ENCODE data around the gene ITPKB. TPM values are rescaled to one million over a fixed set of nuclear protein-coding genes. Genes with fewer than 3 reads are reported as not detected.

ITPKB gene
- total RNA-seq, 1 experiment from 2014 or later, result 19.0 TPM

DNA sequence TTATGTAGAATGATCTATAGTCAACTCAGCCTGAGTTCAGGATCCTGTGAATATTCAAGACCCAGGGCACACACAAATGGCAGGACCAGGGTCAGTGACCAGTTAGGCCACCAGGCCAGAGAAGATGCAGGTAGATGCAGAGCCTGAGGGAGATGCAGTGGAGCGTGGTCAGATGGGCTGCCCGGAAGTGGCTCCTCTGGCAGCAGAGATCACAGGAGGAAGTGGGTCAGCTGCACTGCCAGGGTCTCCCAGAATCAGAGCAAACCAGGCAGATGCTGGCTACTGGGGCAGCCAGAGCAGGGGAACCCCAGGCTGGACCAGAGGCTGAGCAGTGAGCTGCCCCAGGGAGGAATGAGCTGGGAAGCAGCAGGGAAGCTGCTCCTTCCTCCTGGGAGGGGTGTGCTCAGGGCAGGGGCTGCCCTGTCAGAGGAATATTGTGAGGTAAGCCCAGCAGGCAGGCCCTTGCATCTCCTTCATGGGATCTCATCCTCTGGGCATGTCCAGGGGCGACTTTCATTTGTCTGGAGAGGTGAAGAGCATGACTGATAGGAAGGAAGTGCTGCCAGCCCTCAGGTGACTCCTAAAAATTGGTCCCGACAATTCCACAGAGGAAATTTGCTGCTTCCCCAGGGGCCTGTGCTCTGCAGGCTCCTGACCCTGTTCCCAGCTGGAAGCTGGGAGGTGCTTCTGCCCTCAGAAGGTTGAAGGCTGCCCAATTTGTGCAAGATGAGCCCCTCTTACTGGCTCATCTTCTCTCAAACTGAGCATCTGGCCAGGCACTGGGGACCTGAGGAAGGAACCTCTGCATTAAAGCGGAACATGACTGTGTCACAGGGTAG lies 141.2 kb downstream of the ITPKB start:
- no peaks in the 10 kb centered on the region for H3K27me3 ChIP-seq

DNA sequence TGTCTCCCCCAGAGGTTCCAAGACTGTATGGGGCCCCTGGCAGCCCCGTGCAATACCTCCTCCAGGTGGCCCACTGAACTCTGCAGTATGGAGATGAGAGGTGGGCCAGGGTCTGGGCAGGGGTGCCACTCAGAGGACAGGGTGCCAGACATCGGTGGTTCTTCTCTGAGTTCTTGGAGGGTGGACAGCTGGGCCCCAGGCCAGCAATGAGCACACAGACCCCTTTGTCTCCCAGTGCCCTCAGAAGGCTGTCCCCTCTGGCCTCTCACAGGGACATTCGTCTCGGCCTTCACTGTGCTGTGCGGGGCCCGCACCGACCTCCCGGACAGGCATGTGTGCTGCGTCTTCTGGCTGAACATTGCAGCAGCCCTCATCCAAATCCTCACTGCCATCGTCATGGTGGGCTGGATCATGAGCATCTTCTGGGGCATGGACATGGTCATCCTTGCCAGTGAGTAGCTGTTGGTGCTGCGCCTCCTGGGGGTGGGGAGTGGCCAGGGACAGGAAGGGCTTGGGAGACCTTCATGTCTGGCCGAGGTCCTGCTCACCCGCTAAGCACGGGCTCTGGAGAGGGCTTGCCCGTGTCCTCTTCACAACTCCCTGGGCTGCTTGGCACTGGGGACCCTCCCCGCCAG lies 142.4 kb downstream of the ITPKB start:
- H3K27me3 ChIP-seq, result no peaks in the 10 kb centered on the region
- H3K4me3 ChIP-seq, result no peak overlapping the region
- no peaks in the 10 kb centered on the region for H3K36me3 ChIP-seq
- H3K9me3 ChIP-seq, result peaks cover 4% of the 10 kb centered on the region; the same call in 1 of the 2 replicates
- DNase-seq, result no peak

More for the DNA sequence above, 141.2 kb downstream of the ITPKB start:
- no peak for DNase-seq
- Histone ChIP-seq H3K9me3 (peaks cover 4% of the 10 kb centered on the region; the same call in 1 of the 2 replicates), H3K36me3 (no peaks in the 10 kb centered on the region), H3K4me3 (no peak overlapping the region)

DNA sequence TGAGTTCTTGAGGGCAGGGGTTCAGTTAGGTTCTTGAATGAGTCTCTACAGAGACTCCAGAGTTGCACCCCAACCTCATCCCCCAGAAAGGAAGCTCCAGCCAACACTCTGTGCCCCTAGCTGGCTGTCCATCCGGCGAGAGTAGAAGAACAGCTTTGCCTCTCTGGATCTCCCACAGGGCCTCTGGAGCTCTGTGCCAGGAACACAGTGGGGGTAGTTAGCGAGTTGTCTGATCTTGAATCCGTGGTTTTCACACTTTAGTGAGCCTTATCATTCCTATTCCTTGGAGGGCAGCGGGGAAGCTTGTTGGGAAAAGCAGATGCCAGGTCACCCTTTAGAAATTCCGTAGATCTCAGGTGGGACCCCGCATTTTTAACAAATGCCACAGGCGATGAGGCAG lies 145.5 kb downstream of the ITPKB start:
- H3K9me3 ChIP-seq, result peaks cover 4% of the 10 kb centered on the region; the same call in 1 of the 2 replicates
- H3K4me3 ChIP-seq, result no peak overlapping the region
- H3K36me3 ChIP-seq, result no peaks in the 10 kb centered on the region
- DNase-seq, result no peak
- H3K27me3 ChIP-seq, result no peaks in the 10 kb centered on the region

DNA sequence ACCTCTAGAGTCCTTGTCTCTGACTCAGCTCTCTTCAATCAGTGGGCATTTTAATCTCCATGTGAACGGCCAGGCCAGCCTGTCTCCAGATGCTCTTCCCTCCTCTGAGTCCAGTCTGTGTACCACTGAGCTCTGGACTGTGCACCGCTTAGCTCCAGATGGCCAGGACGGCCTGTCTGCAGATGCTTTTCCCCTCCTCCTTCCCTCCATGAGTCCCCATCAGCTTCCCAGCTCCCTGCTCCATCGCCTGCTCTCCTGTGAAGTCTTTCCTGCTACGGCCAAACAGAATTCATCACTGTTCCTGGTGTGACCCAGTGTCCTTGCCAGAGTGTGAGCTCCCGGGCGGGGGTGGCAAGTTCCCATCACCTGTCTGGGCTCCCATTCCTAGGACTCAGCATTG lies 148.5 kb downstream of the ITPKB start:
- no peak for DNase-seq
- no peaks in the 10 kb centered on the region for H3K36me3 ChIP-seq
- peaks cover 4% of the 10 kb centered on the region; the same call in 1 of the 2 replicates for H3K9me3 ChIP-seq
- no peaks in the 10 kb centered on the region for H3K27me3 ChIP-seq
- no peak overlapping the region for H3K4me3 ChIP-seq

DNA sequence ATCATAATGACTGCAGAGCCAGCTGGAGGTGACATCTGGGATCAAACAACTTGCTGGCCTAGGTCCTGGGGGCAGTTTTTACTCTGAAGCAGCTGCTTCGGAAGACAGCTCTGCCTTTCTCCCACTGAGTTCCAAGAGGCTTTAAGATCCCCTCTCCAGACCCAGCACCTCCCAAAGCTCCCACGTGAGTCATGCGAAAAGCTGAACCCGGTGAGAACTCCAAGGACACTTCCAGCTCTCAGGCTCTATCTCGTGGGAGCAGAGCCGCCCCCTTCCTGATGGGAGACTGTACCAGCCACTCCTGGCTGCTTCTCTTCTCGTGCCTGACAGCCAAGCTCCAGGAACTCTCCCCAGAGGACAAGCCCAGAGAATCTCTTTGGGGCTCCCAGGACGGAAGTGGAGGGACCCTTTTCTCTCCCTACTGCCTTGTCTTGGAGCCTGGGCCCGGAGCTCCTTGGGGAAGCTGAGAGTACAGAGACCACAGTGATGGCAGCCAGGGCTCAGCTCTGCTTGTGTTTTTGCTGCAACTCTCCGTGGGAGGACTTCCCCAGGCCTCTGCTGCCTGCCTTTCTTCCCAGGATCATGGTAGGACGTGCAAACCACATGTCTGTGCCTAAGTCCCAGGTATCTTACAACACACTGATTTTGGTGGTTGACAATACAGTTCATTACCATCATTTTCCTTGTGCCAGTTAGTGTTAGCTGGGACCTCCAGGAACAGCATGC lies 149.9 kb downstream of the ITPKB start:
- Histone ChIP-seq H3K36me3 (no peaks in the 10 kb centered on the region), H3K9me3 (no peaks in the 10 kb centered on the region), H3K27me3 (no peaks in the 10 kb centered on the region), H3K4me3 (no peak overlapping the region)
- DNase-seq, result no peak

DNA sequence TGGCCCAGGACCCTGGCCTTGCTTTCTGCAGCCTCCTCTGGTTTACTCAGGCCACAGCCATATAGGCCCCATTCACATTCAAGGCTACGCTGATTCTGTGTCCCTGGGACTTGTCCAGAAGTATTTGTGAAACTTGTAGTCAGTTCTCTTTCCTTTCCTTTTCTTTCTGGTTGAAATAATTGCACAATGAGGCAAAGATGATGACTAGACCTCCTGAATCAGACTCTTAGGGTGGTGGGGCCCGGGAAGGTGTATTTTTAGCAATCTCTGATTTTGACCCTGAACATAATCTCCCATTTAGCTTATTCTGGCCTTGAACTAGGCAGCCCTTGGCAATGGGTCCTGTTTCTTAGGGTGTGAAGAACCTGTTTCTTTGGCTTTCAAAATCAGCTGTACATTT lies 150.6 kb downstream of the ITPKB start:
- no peaks in the 10 kb centered on the region for H3K36me3 ChIP-seq
- H3K9me3 ChIP-seq, result no peaks in the 10 kb centered on the region
- no peak overlapping the region for H3K4me3 ChIP-seq
- no peaks in the 10 kb centered on the region for H3K27me3 ChIP-seq
- DNase-seq, result no peak

DNA sequence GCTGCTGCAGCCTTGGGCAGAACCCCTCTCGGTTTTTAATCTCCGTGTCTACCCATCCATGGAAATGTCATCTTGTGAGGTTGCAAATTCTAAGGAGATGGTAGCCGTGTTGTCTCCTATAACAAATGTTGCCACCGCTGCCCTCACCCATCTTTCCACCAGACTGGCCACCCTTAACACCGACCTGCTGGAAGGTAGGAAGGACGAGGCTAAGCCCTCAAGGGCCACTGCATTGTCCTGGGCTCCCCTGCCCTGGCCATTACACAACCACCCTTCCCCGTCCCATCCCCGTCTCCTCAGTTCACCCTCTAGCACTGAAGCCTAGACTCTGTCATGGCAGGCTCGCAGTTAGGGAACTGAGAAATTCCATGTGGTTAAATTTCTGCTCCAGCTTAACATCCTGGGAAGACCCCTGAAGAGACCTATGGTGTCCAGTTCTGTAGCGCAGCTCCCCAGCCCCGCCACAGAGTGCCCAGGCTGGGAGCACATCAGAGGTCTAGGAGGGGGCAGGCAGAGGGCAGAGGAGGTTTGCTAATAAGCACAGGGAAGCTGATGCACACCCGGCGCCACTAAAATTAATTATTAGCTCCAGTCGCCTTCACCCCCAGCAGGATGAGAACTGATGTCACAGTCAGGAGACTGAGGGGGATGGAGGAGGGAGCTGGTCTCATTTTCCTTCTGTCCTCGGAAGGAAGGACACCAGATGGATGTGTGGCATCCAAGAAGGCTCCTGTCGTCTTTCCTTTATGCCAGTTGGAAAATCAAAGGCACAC lies 152.2 kb downstream of the ITPKB start:
- Histone ChIP-seq H3K27me3 (no peaks in the 10 kb centered on the region), H3K9me3 (no peaks in the 10 kb centered on the region), H3K4me3 (no peak overlapping the region), H3K36me3 (no peaks in the 10 kb centered on the region)
- no peak for DNase-seq

DNA sequence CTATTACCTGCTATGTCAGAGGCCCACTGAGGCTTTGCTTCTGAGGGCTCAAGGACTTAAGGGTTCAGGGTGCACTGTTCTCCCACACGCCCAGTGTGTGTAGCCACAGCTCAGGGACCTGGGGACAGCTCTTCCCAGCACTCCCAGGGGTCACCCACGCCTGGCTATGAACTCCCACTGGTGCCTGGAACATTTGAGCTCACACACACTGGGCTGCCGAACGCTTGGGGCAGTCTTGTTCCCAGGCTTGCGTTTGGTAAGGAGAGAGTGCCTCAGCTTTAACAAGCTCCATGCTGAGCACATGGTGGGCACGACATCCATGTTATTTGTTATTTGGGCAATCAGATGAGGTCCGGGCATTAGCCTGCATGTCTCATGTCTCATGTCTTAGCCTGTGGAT lies 153.0 kb downstream of the ITPKB start:
- no peaks in the 10 kb centered on the region for H3K36me3 ChIP-seq
- no peaks in the 10 kb centered on the region for H3K27me3 ChIP-seq
- DNase-seq, result no peak
- no peak overlapping the region for H3K4me3 ChIP-seq
- H3K9me3 ChIP-seq, result no peaks in the 10 kb centered on the region

DNA sequence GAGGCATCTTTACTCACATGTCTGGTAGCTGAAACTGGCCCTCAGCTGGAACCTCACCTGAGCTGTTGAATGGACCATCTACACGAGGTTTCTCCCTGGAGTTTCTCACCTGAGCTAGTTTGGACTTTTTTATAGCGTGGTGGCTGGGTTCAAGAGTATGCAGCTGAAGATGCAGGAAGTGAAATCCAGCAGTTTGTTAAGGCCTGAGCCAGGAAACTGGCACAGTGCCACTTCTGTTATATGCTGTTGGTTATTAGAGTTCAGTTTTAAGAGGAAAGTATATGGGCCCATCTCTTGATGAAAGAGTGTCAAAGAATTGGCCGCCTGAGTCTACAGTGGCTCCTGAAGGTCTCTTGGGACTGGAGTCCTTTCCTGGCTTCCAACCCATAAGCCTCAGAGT lies 154.9 kb downstream of the ITPKB start:
- Histone ChIP-seq H3K4me3 (no peak overlapping the region), H3K9me3 (no peaks in the 10 kb centered on the region), H3K36me3 (no peaks in the 10 kb centered on the region), H3K27me3 (no peaks in the 10 kb centered on the region)
- DNase-seq, result no peak

DNA sequence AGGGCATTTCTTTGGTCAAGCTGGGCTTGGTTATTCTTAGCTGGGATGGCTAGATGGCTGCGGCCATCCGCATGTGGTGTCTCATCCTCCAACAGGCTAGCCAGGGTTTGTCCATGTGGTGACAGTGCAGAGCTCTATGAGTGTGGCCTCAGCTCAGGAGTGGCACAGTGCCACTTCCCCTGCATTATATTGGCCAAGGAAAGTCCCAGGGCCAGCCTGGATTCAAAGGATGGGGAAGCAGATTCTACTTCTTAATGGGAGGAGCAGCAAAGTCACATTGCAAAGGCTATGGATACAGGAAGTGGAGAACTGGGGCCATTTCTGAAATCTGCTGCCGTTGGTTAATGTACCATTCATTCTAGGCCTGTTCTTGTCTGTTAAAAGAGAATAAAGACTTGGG lies 156.1 kb downstream of the ITPKB start:
- Histone ChIP-seq H3K9me3 (no peaks in the 10 kb centered on the region), H3K4me3 (no peak overlapping the region), H3K27me3 (no peaks in the 10 kb centered on the region), H3K36me3 (no peaks in the 10 kb centered on the region)
- DNase-seq, result no peak

Other genes starting within 250 kb of the ITPKB start
- not detected in 2 replicates for gene STUM, start 190.5 kb downstream of the ITPKB start, total RNA-seq (2014; rRNA removed; shearing (Covaris generic); ENCODE audit: low replicate concordance)
- gene PSEN2, start 131.3 kb upstream of the ITPKB start, total RNA-seq (2014; rRNA removed; shearing (Covaris generic); ENCODE audit: low replicate concordance), result 25.1 and 37.2 TPM in 2 replicates
- gene COQ8A, start 201.0 kb upstream of the ITPKB start, total RNA-seq (2014; rRNA removed; shearing (Covaris generic); ENCODE audit: low replicate concordance), result 7.4 and 14.8 TPM in 2 replicates